Panc1 (cell line): ENCODE measurements around the gene JAML. TPM values are rescaled to one million over a fixed set of nuclear protein-coding genes. Genes with fewer than 3 reads are reported as not detected.

Experiments
- ATAC-seq: fragments of 200-7000 bp; cut with Tn5 transposase; 2 replicates; pipeline ENCODE4 v1.9.1; 2020; ENCODE audit warnings: mild to moderate bottlenecking, moderate library complexity
- BruUV-seq: library from RNA; stranded (reverse); fragments of 400-500 nt; replicated peaks from 2 replicates; lab custom pipeline; 2021; lab: Mats Ljungman, UMichigan
- CTCF ChIA-PET: fragments of 300-600 bp; sonication (Branson Sonifier 250); formaldehyde crosslinking; loops from one replicate; lab custom pipeline; 2022; ENCODE audit warnings: antibody characterized with exemption; lab: Charles Lee
- POLR2A ChIA-PET: fragments of 300-600 bp; sonication (Branson Sonifier 250); formaldehyde crosslinking; loops from one replicate; lab custom pipeline; 2022; ENCODE audit warnings: antibody characterized with exemption; lab: Charles Lee
- DNase-seq: peaks from one replicate; pipeline ENCODE4 v3.0.0-alpha.2; 2010; ENCODE audit warnings: low read depth, low spot score
- H3K27ac ChIP-seq: 2 replicates; pipeline ENCODE4 v1.5.1; 2011; ENCODE audit warnings: mild to moderate bottlenecking, low read length, inconsistent platforms
- H3K27me3 ChIP-seq: fragments of 200-500 bp; sonication (Bioruptor generic); 2 replicates; pipeline ENCODE4 v1.6.0; 2014; ENCODE audit warnings: low read length, inconsistent platforms; ENCODE audit not compliant: control insufficient read depth, insufficient read depth
- H3K36me3 ChIP-seq: fragments of 200-500 bp; sonication (Bioruptor generic); 2 replicates; pipeline ENCODE4 v1.5.1; 2014; ENCODE audit warnings: inconsistent platforms, mild to moderate bottlenecking, low read length, moderate library complexity; ENCODE audit not compliant: control insufficient read depth, insufficient read depth
- H3K4me1 ChIP-seq: 2 replicates; pipeline ENCODE4 v1.5.1; 2011; ENCODE audit warnings: inconsistent platforms, mild to moderate bottlenecking, low read length, moderate library complexity; ENCODE audit not compliant: control insufficient read depth, insufficient read depth
- H3K4me3 ChIP-seq, 2 experiments: 2 replicates each; pipeline ENCODE4 v1.5.1; 2011 to 2012; ENCODE audit warnings: low read depth in 2 of 2, low read length in 2 of 2, mild to moderate bottlenecking in 2 of 2, inconsistent platforms in 1 of 2, moderate library complexity in 1 of 2
- H3K9me3 ChIP-seq: fragments of 200-500 bp; sonication (Bioruptor generic); 2 replicates; pipeline ENCODE4 v1.5.1; 2014; ENCODE audit warnings: low read depth, mild to moderate bottlenecking, inconsistent platforms, low read length, moderate library complexity; ENCODE audit not compliant: control insufficient read depth, insufficient read depth
- POLR2AphosphoS5 ChIP-seq: IDR thresholded peaks from 2 replicates; pipeline ENCODE4 v1.6.1; 2012; ENCODE audit warnings: mild to moderate bottlenecking, low read depth, low read length, moderate library complexity
- SIN3A ChIP-seq: IDR thresholded peaks from 2 replicates; pipeline ENCODE4 v1.6.1; 2012; ENCODE audit warnings: low read depth, mild to moderate bottlenecking, low read length, moderate library complexity, borderline replicate concordance; ENCODE audit not compliant: insufficient read depth
- TCF7L2 ChIP-seq: IDR thresholded peaks from 2 replicates; pipeline ENCODE4 v1.6.1; 2011; ENCODE audit warnings: mild to moderate bottlenecking, low read depth, low read length, inconsistent platforms
- in situ Hi-C: cut with HindIII; loops from 2 replicates; pipeline ENCODE4 v1.10.0; 2016; ENCODE audit warnings: low sequenced_read_pairs, low pct_unique_long_range_greater_than_20kb
- intact Hi-C: fragments of 100-400 bp; cut with micrococcal nuclease; formaldehyde crosslinking; loops from one replicate; pipeline ENCODE4 v1.10.0; 2022; ENCODE audit not compliant: unreplicated experiment
- total RNA-seq: library from RNA; stranded (reverse); gene quantifications from one replicate; pipeline ENCODE4 v1.2.1, GENCODE V29; 2021; ENCODE audit not compliant: unreplicated experiment
- TF ChIP-seq, protein P1 (sequence below): fragments of 450-650 bp; IDR thresholded peaks from 2 replicates; pipeline ENCODE4 v1.5.1; 2017; ENCODE audit warnings: mild to moderate bottlenecking
- TF ChIP-seq, protein P2 (sequence below), 2 experiments: IDR thresholded peaks; 2 replicates each; pipeline ENCODE4 v1.6.1; 2011 to 2012; ENCODE audit warnings: low read depth in 2 of 2, control low read depth in 1 of 2, low read length in 1 of 2, mild to moderate bottlenecking in 1 of 2, moderate library complexity in 1 of 2; ENCODE audit not compliant: insufficient read depth in 1 of 2

The JAML gene
- total RNA-seq, 1 experiment from 2014 or later: 0.39 TPM

DNA sequence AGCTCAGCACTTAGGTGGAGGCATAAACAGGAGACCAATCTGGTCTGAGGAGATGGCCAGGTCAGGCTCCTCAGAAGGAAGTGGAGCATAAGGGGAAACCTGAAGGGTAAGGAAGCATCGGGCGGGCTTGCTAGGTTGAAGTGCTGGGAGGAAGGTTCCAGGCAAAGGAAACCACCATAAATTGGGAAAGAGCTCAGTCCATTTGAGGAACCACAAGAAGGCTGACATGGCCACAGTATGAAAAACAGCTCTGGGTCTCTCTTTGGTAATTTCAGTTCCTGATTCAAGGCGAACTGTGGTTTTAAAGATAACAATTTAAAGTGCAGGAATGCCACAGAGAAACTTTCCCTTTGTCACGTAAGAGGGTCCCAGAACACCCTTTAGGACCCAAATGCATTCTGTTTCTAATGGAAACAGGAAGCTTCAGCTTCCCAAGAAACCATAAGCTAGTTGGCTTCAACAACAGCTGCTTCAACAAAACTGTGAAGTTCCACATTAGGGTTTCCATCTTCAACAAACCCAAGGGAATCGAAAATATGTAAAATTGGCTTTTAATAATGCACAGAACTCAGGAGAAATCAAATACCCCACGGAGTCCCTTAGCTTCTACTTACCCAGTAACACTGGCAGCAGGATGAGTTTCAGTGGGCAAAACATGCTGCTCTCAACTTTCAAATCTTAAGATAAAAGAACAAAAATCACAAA, 10.4 kb downstream of the JAML start:
- DNase-seq (no peak), ATAC-seq (no peak)
- POLR2A ChIA-PET: no interaction called here
- Histone ChIP-seq H3K36me3 (no peaks in the 10 kb centered on the region), H3K27me3 (peaks cover 30% of the 10 kb centered on the region), H3K4me1 (no peaks in the 10 kb centered on the region), H3K4me3 (no peak overlapping the region), H3K9me3 (no peaks in the 10 kb centered on the region), H3K27ac (no peak overlapping the region)
- in situ Hi-C loops (no loop called here), intact Hi-C loops (no loop called here)
- TF ChIP-seq POLR2AphosphoS5: no peak
- TF ChIP-seq, protein P1, sequence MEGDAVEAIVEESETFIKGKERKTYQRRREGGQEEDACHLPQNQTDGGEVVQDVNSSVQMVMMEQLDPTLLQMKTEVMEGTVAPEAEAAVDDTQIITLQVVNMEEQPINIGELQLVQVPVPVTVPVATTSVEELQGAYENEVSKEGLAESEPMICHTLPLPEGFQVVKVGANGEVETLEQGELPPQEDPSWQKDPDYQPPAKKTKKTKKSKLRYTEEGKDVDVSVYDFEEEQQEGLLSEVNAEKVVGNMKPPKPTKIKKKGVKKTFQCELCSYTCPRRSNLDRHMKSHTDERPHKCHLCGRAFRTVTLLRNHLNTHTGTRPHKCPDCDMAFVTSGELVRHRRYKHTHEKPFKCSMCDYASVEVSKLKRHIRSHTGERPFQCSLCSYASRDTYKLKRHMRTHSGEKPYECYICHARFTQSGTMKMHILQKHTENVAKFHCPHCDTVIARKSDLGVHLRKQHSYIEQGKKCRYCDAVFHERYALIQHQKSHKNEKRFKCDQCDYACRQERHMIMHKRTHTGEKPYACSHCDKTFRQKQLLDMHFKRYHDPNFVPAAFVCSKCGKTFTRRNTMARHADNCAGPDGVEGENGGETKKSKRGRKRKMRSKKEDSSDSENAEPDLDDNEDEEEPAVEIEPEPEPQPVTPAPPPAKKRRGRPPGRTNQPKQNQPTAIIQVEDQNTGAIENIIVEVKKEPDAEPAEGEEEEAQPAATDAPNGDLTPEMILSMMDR: no peak
- TF ChIP-seq SIN3A: no peak
- TF ChIP-seq TCF7L2: no peak
- TF ChIP-seq, protein P2, sequence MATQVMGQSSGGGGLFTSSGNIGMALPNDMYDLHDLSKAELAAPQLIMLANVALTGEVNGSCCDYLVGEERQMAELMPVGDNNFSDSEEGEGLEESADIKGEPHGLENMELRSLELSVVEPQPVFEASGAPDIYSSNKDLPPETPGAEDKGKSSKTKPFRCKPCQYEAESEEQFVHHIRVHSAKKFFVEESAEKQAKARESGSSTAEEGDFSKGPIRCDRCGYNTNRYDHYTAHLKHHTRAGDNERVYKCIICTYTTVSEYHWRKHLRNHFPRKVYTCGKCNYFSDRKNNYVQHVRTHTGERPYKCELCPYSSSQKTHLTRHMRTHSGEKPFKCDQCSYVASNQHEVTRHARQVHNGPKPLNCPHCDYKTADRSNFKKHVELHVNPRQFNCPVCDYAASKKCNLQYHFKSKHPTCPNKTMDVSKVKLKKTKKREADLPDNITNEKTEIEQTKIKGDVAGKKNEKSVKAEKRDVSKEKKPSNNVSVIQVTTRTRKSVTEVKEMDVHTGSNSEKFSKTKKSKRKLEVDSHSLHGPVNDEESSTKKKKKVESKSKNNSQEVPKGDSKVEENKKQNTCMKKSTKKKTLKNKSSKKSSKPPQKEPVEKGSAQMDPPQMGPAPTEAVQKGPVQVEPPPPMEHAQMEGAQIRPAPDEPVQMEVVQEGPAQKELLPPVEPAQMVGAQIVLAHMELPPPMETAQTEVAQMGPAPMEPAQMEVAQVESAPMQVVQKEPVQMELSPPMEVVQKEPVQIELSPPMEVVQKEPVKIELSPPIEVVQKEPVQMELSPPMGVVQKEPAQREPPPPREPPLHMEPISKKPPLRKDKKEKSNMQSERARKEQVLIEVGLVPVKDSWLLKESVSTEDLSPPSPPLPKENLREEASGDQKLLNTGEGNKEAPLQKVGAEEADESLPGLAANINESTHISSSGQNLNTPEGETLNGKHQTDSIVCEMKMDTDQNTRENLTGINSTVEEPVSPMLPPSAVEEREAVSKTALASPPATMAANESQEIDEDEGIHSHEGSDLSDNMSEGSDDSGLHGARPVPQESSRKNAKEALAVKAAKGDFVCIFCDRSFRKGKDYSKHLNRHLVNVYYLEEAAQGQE (IDR thresholded peaks at IDR 0.05; ENCODE audit: insufficient read depth in 1 of 2, low read depth in 2 of 2, low read length in 1 of 2): no peak
- BruUV-seq: no TSS peak
- CTCF ChIA-PET: no interaction called here

DNA sequence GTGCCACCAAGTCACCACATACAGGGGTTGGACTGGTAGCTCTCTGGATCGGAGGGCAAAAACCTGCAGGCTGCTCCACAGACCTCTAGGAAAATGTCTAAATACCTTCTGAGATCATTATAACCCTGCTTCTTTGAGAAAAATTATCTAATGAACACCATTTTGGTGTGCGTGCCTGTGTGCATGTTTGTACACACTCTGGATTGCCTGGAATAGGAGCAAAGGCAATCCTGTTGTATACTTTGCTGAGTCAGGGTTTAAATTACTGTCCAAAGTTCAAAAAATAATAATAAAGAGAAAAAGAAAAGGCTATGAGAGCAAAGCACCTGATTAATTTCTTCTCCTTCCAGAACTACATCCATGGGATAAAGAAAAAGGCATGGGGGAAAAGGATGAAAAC, 11.0 kb downstream of the JAML start:
- CTCF ChIA-PET: no interaction called here
- H3K27me3 ChIP-seq: peaks cover 36% of the 10 kb centered on the region
- H3K36me3 ChIP-seq: no peaks in the 10 kb centered on the region
- no peak overlapping the region for H3K27ac ChIP-seq
- H3K9me3 ChIP-seq: no peaks in the 10 kb centered on the region
- BruUV-seq: no TSS peak
- TF ChIP-seq, protein P2 (IDR thresholded peaks at IDR 0.05; ENCODE audit: insufficient read depth in 1 of 2, low read depth in 2 of 2, low read length in 1 of 2): no peak
- TF ChIP-seq SIN3A (no peak), POLR2AphosphoS5 (no peak), TCF7L2 (no peak)
- no peak overlapping the region for H3K4me3 ChIP-seq
- intact Hi-C loops: no loop called here
- DNase-seq (no peak), ATAC-seq (no peak)
- in situ Hi-C loops: no loop called here
- POLR2A ChIA-PET: no interaction called here
- H3K4me1 ChIP-seq: no peaks in the 10 kb centered on the region
